Stimulated activated CD8-positive, alpha-beta memory T cell treated with anti-CD3 and anti-CD28 coated beads, Interleukin-4, amount 100 ng/mL, for 4 hours (primary cell): ENCODE measurements around the gene ALG3.

Experiments
- DNase-seq, 2 donors: peaks; one replicate each; pipeline ENCODE4 v3.0.0-alpha.2; 2020; ENCODE audit warnings: low read depth in 2 of 2, low spot score in 1 of 2

The ALG3 gene

GRCh38 chr3:184236033-184236410 lies 12.7 kb downstream of the ALG3 start:
- DNase-seq = no peak

DNA sequence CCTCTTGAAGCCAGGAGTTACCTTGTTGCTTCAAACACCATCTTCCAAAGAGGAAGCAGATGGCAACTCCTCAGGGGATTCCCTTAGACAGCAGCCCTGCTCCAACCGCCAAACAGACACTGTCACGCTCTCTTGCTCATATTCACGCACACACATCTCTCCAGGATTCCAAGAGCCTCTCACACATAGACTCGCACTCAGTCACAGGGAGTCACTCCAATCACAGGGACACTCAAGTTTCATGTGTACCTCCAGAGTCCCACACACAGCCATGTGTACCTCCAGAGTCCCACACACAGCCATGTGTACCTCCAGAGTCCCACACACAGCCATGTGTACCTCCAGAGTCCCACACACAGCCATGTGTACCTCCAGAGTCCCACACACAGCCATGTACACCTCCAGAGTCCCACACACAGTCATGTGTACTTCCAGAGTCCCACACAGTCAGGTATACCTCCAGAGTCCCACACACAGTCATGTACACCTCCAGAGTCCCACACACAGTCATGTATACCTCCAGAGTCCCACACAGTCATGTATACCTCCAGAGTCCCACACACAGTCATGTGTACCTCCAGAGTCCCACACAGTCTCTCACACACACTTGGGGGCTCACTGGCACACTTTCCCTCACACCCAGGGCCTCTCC lies 13.3 kb downstream of the ALG3 start:
- DNase-seq = no peak

DNA sequence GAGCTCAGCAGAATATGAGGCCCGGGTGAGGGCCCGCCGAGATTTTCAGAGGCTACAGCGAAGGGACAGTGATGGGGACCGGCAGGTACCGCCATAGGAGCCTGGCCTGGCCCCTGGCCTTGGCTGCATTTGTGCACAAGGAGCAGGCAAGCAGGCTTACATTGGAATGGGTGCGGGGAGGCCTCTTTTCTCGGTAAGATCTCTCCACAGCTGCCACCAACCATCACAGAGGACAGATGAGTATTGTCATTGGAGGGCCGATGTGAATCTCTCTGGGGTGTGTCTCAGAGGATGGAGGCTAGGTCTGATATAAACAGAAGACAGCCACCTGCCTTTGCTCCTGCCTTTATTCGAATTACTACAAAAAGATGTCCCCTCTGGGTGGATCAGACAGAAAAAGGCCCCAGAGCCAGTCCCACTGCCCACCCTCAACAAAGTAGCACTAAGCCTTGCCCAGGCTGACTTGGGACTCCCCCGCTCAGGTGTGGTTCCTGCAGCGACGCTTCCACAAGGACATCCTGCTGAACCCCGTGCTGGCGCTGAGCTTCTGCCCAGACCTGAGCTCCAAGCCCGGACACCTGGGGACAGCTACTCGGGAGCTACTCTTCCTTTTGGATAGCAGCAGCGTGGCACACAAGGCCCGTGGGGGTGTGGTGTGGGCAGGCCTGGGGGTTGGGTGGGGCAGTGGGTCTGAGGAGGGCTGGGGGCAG lies 13.9 kb downstream of the ALG3 start:
- no peak for DNase-seq

GRCh38 chr3:184234224-184234623 lies 14.5 kb downstream of the ALG3 start:
- DNase-seq = no peak

DNA sequence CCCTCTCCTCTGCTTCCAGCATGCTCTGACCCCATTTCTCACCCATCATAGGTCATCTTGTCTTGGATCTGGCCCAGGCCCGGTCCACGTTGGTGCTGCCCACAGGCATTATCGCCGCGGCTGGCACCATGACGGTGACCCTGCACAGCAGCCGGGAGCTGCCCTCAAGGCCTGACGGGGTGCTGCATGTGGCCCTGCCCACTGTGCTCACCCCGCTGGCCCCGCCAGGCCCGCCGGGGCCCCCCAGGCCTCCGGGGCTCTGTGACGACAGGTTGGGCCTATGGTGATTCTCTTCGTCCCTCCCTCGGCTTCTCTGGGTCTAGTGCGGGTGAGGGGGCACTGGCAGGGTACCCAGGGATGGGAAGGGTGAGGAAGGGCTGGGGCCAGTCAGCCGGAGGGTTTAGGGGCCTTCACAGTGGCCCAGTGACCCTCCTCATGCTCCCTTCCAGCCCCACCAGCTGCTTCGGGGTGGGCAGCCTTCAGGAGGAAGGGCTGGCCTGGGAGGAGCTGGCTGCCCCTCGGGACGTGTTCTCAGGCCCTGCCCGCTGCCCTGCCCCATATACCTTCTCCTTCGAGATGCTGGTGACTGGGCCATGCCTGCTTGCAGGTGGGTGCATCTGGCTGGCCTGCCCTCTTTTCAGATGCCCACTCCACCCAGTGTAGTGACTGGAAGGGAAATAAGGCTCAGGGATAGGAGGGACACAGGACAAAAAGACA lies 15.5 kb downstream of the ALG3 start:
- no peak for DNase-seq

- DNase-seq = no peak
Observed at GRCh38 chr3:184231671-184232070, 17.1 kb downstream of the ALG3 start.

- no peak for DNase-seq
Observed at GRCh38 chr3:184230603-184231528, 17.9 kb downstream of the ALG3 start.

DNA sequence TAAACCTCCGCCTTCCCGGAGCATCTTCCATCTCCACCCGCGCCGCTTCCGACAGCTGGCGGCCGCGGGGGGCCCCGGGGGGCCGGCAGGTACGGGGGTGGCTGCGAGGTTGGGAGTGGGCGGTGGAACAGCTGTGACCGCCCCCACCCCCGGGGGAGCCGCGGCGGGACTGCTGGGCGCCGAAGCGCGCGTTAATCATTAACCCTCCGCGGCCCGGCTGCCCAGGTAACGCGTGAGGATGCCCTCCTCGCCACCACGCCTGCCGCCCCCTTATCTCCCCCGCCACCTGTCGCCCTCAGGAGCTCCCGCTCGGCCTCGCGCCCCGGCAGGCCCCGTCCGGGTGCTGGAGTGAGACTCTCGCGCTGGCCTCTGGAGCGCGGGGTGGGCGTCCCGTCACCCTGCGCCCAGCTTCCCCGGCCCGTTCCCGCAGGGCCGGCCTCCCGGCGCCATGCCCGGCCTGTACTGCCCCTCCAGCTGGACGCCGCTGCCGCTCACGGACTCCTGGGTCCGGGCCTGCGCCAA lies 18.6 kb downstream of the ALG3 start:
- DNase-seq = no peak

DNA sequence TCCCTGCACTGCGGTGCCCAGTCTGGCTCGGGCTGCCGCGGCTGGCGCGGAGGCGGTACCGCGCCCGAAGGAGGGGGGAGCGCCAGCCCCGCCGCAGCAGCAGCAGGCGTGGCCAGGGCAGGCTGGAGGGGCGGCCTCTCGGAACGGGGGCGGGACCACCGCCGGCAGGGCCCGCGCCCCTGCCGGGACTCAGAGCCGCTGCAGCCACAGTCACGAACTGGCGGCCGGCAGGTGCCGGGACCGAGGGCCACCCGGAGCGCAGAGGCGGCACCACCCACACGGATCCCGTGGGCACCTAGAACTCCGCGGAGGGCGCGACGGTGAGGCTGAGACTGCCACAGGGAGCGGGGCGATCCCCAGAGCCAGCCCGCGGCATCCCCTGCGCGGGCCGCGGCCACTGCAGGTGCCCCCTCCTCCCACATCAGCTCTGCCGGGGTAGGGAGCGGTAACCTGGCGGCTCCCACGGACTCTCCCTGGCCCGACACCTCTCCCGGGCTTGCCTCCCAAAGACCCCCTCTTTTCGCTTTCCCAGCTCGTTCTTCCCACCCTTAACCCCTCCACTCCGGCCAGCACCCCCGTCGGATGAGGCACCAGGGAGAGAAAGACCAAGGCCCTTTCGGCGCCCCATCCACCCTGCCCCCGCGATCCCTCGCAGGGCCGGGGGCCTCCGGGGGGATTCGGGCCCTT lies 19.2 kb downstream of the ALG3 start, which contains the start of gene VWA5B2:
VWA5B2 (plus strand) TSS at position 192 of the 687 bp plus-strand sequence. CDS start 944 bp downstream, outside the sequence.
- DNase-seq = peak; percentile 8 to 49

DNA sequence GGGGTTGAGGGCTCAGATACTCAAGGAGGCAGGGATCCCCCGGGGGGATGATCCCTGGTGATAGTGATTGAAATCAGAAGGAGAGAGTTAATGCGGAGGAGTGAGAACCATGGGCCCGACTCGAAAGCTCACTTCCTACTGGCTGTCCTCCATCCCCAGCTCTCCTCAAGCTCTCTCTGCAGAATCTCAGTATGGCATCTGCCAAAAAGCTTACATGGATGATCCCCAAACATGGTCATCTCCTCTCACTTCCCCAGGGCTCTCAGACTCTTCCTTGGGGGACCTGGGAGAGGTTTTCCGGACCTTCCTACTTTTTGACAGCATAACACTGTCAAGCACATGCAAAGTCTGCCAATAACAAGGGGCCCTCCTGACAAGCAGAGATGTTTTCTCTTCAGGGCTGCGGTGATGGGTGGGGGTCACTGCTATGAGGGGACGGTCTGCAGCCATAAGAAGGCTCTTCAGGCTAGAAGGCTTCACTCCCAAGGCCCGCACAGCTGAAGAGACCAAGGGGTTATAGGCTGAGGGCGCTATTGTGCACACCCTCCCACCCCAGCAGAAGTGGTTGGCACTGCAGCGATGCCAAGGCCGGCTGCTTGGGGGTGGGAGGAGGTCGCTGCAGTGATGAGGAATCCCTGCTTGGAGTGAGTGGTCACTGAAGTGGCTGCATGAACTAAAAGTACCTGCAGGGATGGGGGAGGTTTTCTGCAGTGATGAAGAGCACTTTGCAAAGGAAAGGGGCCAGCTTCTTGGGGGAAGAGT lies 20.2 kb downstream of the ALG3 start:
- no peak for DNase-seq

DNA sequence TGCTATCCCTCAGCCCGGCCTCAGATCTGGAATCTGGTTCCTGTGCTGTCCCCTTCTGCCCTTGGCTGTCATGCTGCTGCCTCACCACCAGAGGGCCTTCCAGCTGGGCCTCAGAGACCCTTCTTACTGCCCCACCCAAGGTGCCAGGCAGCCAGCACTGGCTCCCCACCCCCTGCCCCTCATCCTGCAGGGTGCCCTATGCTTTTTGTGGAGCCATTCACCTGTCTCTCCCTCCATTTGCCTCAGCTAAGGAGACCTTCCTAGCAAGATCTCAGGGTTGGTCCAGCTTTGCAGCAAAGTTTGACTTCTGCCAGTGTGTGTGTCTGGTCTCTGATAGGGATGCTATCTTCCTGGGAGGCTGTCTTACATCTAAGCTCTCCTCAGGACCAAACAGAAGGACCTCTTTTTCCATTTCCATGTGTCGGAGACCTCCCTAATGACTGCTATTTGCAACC lies 21.3 kb downstream of the ALG3 start:
- DNase-seq = peak in 1 of 2 donors; percentile 5

- no peak for DNase-seq
Observed at GRCh38 chr3:184223946-184224345, 24.8 kb downstream of the ALG3 start.

- DNase-seq = no peak
Observed at GRCh38 chr3:184222521-184222920, 26.2 kb downstream of the ALG3 start.

- no peak for DNase-seq
Observed at GRCh38 chr3:184218814-184219213, 29.9 kb downstream of the ALG3 start.

GRCh38 chr3:184211718-184212117 lies 37.0 kb downstream of the ALG3 start:
- no peak for DNase-seq

- DNase-seq = no peak
Observed at GRCh38 chr3:184211297-184211696, 37.5 kb downstream of the ALG3 start.

DNA sequence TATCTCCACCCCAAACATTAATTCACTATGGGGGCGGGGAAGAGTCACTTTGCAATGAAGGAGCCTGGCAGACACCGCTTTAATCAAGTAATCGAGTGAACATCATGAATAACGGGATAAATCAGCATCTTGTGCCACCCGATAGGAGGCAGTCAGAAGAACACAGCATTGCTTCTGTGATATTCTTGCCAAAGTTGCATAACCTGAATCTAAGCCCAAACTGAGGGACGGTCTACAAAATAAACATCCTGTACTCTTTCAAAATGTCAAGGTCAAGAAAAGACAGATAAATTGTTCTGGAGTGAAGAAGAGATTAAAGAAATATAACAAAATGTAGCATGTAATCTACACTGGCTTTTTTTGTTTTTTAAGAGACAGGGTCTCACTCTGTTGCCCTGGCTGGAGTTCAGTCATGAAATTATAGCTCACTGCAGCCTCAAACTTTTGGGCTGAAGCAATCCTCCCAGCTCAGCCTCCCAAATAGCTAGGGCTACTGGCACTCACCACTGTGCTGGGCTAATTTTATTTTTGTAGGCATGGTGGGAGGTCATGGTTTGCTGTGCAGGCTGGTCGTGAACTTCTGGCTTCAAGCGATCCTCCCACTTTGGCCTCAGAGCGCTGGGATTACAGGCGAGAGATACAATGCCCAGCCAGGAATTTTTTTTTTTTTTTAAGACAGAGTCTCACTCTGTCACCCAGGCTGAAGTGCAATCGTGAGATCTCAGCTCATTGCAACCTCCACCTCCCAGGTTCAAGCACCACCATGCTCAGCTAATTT lies 39.4 kb downstream of the ALG3 start:
- DNase-seq = no peak

DNA sequence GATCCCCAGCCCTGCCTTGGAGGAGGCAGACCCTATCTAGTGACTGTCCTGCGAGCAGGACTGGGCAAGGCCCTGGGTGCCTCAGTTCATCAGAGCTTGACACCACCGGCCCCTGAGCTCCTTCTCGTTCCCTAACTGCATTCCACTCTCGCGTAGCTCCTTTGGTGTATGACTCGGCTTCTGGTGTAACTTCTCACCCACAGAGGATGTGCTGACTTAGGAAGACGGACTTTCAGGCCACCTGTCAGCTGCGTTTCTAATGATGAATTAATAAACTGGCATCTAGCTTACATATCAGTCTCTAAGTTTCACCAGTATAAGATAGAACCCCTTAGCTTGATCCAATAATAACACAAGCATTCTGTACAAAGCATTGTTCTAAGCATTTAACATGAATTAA lies 45.2 kb downstream of the ALG3 start:
- no peak for DNase-seq

DNA sequence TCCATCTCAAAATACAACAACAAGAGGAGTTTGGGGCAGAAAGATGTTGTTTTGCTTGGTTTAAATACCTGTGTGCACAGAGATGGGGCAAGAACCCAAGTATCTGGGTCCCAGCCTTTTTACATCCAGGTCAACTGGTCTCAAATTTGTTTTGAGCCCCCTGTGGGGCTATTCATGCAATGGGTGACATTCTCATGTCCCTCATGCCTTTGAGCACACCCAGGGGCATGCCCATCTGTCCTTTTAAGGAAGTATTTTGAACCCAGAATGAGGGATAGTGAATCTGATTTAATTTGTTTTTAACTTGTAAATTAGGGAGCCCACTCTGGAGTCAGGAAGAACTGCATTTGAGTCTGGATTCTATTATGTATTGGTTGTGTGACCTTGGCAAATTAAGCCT lies 47.9 kb downstream of the ALG3 start:
- DNase-seq = no peak
